HG03457 (cell line): ENCODE measurements around the gene INPP5E.

Experiments
- ATAC-seq: cut with Tn5 transposase; IDR thresholded peaks from one replicate; pipeline ENCODE4 v1.9.1; 2021; ENCODE audit warnings: moderate number of reproducible peaks; ENCODE audit not compliant: unreplicated experiment

Gene INPP5E

GRCh38 chr9:136439481-136440408 lies at the start of gene INPP5E:
TSS of gene INPP5E (minus strand) at chr9:136439845. CDS start at chr9:136439419, 426 bp downstream.
- ATAC-seq = peak; percentile 37

- no peak for ATAC-seq
Observed at GRCh38 chr9:136488247-136489214, 48.9 kb upstream of the INPP5E start.

- ATAC-seq = no peak
Observed at GRCh38 chr9:136487672-136488071, 48.0 kb upstream of the INPP5E start.

GRCh38 chr9:136486823-136487620 lies 47.4 kb upstream of the INPP5E start:
- ATAC-seq = no peak

GRCh38 chr9:136486131-136486530 lies 46.5 kb upstream of the INPP5E start:
- ATAC-seq = no peak

GRCh38 chr9:136485049-136486045 lies 45.7 kb upstream of the INPP5E start:
- no peak for ATAC-seq

- ATAC-seq = no peak
Observed at GRCh38 chr9:136484153-136485048, 44.8 kb upstream of the INPP5E start.

- peak; percentile 50 for ATAC-seq
Observed at GRCh38 chr9:136483589-136484152, 44.0 kb upstream of the INPP5E start.

- ATAC-seq = peak; percentile 42
Observed at GRCh38 chr9:136482793-136483588, 43.3 kb upstream of the INPP5E start, which contains the start of gene SEC16A. TSS of gene SEC16A (minus strand) at chr9:136483040. CDS start at chr9:136477615, 5,425 bp downstream.

- no peak for ATAC-seq
Observed at GRCh38 chr9:136482046-136482792, 42.6 kb upstream of the INPP5E start.

GRCh38 chr9:136481558-136481957 lies 41.9 kb upstream of the INPP5E start:
- ATAC-seq = no peak

GRCh38 chr9:136476369-136477150 lies 36.9 kb upstream of the INPP5E start:
- no peak for ATAC-seq

GRCh38 chr9:136474974-136475865 lies 35.6 kb upstream of the INPP5E start:
- no peak for ATAC-seq

- no peak for ATAC-seq
Observed at GRCh38 chr9:136474021-136474640, 34.5 kb upstream of the INPP5E start.
